Lung (tissue), 16 donors: ENCODE data around the gene WDR82. TPM values are rescaled to one million over a fixed set of nuclear protein-coding genes. Genes with fewer than 3 reads are reported as not detected.

Source experiments
- ATAC-seq: fragments of 200-7000 bp; cut with Tn5 transposase; one replicate; pipeline ENCODE4 v1.9.1; 2020; ENCODE audit warnings: moderate number of reproducible peaks; ENCODE audit not compliant: insufficient read depth, low FRiP score
- DNase-seq, 3 donors: peaks; one replicate each; pipeline ENCODE4 v3.0.0-alpha.2; 2013 to 2017
- H3K27ac ChIP-seq, 2 donors: one replicate each; pipeline ENCODE4 v1.5.1; 2013; ENCODE audit warnings: mild to moderate bottlenecking in 2 of 2, moderate library complexity in 2 of 2, control low read depth in 1 of 2, inconsistent platforms in 1 of 2, low read depth in 1 of 2, low read length in 1 of 2
- H3K27me3 ChIP-seq, 3 donors: one replicate each; pipeline ENCODE4 v1.5.1; 2013; ENCODE audit warnings: low read length in 2 of 3; ENCODE audit not compliant: control insufficient read depth in 3 of 3, insufficient read depth in 3 of 3
- H3K36me3 ChIP-seq, 4 donors: one replicate each; pipeline ENCODE4 v1.5.1; 2013; ENCODE audit warnings: low read length in 4 of 4, mild to moderate bottlenecking in 1 of 4, moderate library complexity in 1 of 4; ENCODE audit not compliant: control insufficient read depth in 4 of 4, insufficient read depth in 4 of 4
- H3K4me1 ChIP-seq, 5 donors: one replicate each; pipeline ENCODE4 v1.5.1; 2013; ENCODE audit warnings: low read length in 5 of 5, mild to moderate bottlenecking in 2 of 5, moderate library complexity in 1 of 5; ENCODE audit not compliant: control insufficient read depth in 5 of 5, insufficient read depth in 5 of 5
- H3K4me3 ChIP-seq: one replicate; pipeline ENCODE4 v1.5.1; 2013; ENCODE audit warnings: mild to moderate bottlenecking, control low read depth, moderate library complexity
- H3K9ac ChIP-seq, 2 donors: one replicate each; pipeline ENCODE4 v1.5.1; 2013; ENCODE audit warnings: low read length in 2 of 2, control low read depth in 1 of 2; ENCODE audit not compliant: insufficient read depth in 1 of 2
- H3K9me3 ChIP-seq, 4 donors: one replicate each; pipeline ENCODE4 v1.5.1; 2013; ENCODE audit warnings: low read length in 3 of 4, mild to moderate bottlenecking in 1 of 4, moderate library complexity in 1 of 4; ENCODE audit not compliant: control insufficient read depth in 4 of 4, insufficient read depth in 3 of 4
- WGBS, 2 donors: extraction: QIAGEN DNeasy Blood & Tissue Kit; methylation state at CpG; one replicate each; pipeline ENCODE4 v1.1.7; 2013; 5-methylcytosine and 5-hydroxymethylcytosine counted together
- long read RNA-seq, 5 donors: transcript quantifications; one replicate each; lab custom pipeline, GENCODE V29; 2026
- polyA plus RNA-seq, 2 donors: library from polyadenylated mRNA; stranded (reverse); fragments of 200-250 nt; gene quantifications; one replicate each; pipeline ENCODE4 v1.2.1, GENCODE V29; 2013
- total RNA-seq, 2 donors: library from RNA; depleted of rRNA in 1 of 2; stranded (reverse); fragments of >200 nt in 1 of 2; gene quantifications; one replicate each; pipeline ENCODE4 v1.2.1, GENCODE V29; 2014 to 2021
- TF ChIP-seq, protein P1 (sequence below): IDR thresholded peaks from 2 replicates; pipeline ENCODE4 v1.5.1; 2012; ENCODE audit warnings: mild to moderate bottlenecking; ENCODE audit errors: control extremely low read depth, extremely low read depth
- donor health status: control.
- donor health status: control.
- donor health status: Bipolar disorder and iron deficiency.
- donor health status: healthy.
- donor health status: DM: yes; HTN: yes; CAD: no.

WDR82 gene, protein sequence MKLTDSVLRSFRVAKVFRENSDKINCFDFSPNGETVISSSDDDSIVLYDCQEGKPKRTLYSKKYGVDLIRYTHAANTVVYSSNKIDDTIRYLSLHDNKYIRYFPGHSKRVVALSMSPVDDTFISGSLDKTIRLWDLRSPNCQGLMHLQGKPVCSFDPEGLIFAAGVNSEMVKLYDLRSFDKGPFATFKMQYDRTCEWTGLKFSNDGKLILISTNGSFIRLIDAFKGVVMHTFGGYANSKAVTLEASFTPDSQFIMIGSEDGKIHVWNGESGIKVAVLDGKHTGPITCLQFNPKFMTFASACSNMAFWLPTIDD
- total RNA-seq: 10 to 100 TPM; 61.0 to 72.8 TPM
- 10 to 100 TPM; 19.4 to 41.2 TPM for polyA plus RNA-seq
- long read RNA-seq, donor 1, full-length matches to known transcripts: 35 of 35 reads
- long read RNA-seq, donor 1, partial matches to known transcripts: 0 of 35 reads
- long read RNA-seq, donor 1, other reads (novel, unspliced or antisense): 0 of 35 reads
- long read RNA-seq, donor 2, full-length matches to known transcripts: 3 of 3 reads
- long read RNA-seq, donor 2, partial matches to known transcripts: 0 of 3 reads
- long read RNA-seq, donor 2, other reads (novel, unspliced or antisense): 0 of 3 reads
- long read RNA-seq, donor 3, full-length matches to known transcripts: 8 of 8 reads
- long read RNA-seq, donor 3, partial matches to known transcripts: 0 of 8 reads
- long read RNA-seq, donor 3, other reads (novel, unspliced or antisense): 0 of 8 reads
- long read RNA-seq, donor 4, full-length matches to known transcripts: 7 of 7 reads
- long read RNA-seq, donor 4, partial matches to known transcripts: 0 of 7 reads
- long read RNA-seq, donor 4, other reads (novel, unspliced or antisense): 0 of 7 reads
- long read RNA-seq, donor 5, full-length matches to known transcripts: 23 of 23 reads
- long read RNA-seq, donor 5, partial matches to known transcripts: 0 of 23 reads
- long read RNA-seq, donor 5, other reads (novel, unspliced or antisense): 0 of 23 reads

DNA sequence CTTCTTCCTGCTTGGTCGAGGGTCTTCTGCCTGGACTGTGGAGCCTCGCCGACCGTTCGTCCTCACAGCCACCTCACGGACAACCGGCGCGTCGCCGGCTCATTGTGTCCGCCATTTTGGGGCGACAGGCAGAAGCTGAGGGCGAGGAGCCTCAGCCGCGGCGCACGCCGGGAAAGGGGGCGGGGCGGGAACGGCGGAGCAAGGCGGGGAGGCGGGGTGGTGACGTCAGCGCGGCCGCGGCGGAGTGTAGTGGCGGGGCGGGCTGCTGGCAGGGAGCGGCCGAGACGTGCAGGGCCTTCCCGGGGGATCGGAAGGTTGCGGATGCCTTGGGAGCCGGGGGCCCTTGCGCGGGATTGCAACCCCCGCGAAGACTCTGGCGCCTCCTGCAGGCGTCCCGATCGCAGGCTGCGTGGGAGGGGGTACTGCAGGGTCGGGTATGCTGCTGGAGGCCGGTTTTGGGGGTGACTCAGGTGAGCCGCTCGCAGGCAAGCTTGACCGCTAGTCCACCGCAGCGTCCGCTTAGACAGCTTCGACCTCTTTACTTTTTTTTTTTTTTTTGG lies at the start of gene WDR82:
TSS of gene WDR82 (minus strand) at position 140 of the 560 bp plus-strand sequence. CDS start 288 bp downstream, outside the sequence.
- peak; percentile 91 for ATAC-seq
- peak; percentile 96 to 98 (median 98) for DNase-seq
- H3K36me3 ChIP-seq: peaks cover 0 to 10% (median 2%) of the 10 kb centered on the region in 4 donors
- 0% methylated on average over 55 to 58 of the region's 58 CpGs for WGBS, 2 donors
- peaks cover 7 to 26% (median 15%) of the 10 kb centered on the region in 5 donors for H3K4me1 ChIP-seq
- H3K4me3 ChIP-seq: peak within 1 kb of the TSS; percentile 93
- H3K9ac ChIP-seq: peak within 1 kb of the TSS; percentile 93 to 96
- H3K27me3 ChIP-seq: no peaks in the 10 kb centered on the region
- no peaks in the 10 kb centered on the region for H3K9me3 ChIP-seq
- TF ChIP-seq, protein P1, sequence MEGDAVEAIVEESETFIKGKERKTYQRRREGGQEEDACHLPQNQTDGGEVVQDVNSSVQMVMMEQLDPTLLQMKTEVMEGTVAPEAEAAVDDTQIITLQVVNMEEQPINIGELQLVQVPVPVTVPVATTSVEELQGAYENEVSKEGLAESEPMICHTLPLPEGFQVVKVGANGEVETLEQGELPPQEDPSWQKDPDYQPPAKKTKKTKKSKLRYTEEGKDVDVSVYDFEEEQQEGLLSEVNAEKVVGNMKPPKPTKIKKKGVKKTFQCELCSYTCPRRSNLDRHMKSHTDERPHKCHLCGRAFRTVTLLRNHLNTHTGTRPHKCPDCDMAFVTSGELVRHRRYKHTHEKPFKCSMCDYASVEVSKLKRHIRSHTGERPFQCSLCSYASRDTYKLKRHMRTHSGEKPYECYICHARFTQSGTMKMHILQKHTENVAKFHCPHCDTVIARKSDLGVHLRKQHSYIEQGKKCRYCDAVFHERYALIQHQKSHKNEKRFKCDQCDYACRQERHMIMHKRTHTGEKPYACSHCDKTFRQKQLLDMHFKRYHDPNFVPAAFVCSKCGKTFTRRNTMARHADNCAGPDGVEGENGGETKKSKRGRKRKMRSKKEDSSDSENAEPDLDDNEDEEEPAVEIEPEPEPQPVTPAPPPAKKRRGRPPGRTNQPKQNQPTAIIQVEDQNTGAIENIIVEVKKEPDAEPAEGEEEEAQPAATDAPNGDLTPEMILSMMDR: no peak
- H3K27ac ChIP-seq: peak within 1 kb of the TSS; percentile 98 to 99

DNA sequence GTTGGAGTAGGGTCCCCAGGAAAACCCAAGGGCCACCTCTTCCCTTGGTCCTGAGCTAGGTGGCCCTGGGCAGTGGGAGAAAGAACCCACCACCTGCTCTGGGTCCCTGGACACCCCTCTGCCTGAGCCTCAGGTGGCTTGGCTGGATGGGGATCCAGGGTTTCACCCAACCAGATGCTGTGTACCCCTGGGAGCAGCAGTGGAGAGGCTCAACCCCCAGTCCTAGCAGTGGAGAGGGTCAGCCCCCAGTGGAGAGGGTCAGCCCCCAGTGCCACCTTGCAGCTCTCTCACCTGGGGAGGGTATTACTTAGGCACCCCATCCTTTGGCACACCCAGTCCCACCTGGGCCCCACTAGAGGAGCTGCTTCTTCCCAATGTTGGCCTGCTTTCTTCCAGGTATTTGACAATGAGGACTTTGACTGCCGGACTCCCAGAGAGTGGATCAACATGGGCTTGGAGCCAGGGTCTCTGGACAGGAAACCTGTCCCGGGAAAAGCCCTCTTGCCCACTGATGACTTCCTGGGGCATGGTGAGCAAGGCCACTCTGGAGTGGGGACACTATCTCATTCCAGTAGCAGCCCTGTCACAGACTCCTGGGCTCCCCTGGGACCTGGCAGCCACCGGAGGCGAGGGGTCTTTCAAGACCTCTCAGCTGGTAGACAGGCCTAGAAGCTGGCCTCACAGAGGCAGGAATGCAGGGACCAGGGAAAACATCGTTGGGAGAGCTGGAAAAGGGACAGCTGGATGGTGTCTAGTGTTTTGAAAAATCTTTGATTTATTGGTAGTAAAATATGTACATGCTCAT lies 49.2 kb upstream of the WDR82 start:
- no peak overlapping the region for H3K27ac ChIP-seq
- peaks cover 0 to 4% (median 0%) of the 10 kb centered on the region in 5 donors for H3K4me1 ChIP-seq
- H3K36me3 ChIP-seq: peaks cover 0 to 11% (median 0%) of the 10 kb centered on the region in 4 donors
- H3K9me3 ChIP-seq: no peaks in the 10 kb centered on the region
- TF ChIP-seq, protein P1: no peak
- H3K27me3 ChIP-seq: no peaks in the 10 kb centered on the region
- 73 to 88% methylated on average over 5 of the region's 5 CpGs for WGBS, 2 donors
- DNase-seq: peak in 1 of 3 donors; percentile 7
- ATAC-seq: no peak
- H3K4me3 ChIP-seq: no peak overlapping the region
- H3K9ac ChIP-seq: no peak overlapping the region

DNA sequence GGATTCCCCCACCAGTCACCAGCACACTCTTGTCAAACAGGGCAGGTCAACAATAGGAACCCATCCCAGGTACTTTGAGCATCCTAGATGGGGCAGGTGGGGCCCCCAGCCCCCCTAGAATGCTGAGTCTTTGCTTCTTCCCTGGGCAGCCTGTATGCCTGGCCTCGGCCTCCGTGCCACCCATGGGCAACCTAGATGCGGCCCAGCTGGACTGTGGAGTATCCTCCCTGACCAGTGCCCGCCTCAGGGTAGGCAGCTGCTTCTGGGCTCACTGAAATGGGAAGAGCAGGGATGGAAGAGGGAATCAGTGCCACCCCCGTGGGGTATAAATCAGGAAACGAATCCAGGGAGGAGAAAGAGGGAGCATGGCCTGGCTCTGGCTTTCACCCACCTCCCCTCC lies 48.5 kb upstream of the WDR82 start:
- DNase-seq (no peak), ATAC-seq (no peak)
- H3K4me1 ChIP-seq: peaks cover 0 to 4% (median 0%) of the 10 kb centered on the region in 5 donors
- no peaks in the 10 kb centered on the region for H3K9me3 ChIP-seq
- peaks cover 0 to 11% (median 0%) of the 10 kb centered on the region in 4 donors for H3K36me3 ChIP-seq
- TF ChIP-seq, protein P1: no peak
- no peak overlapping the region for H3K4me3 ChIP-seq
- H3K27me3 ChIP-seq: no peaks in the 10 kb centered on the region
- H3K9ac ChIP-seq: no peak overlapping the region
- H3K27ac ChIP-seq: no peak overlapping the region
- WGBS, 2 donors: 94 to 100% methylated on average over 6 of the region's 6 CpGs
